RWPE2 (cell line): ENCODE results near the gene PLAC1.

Source experiments
- ATAC-seq: fragments of 200-7000 bp; cut with Tn5 transposase; 3 replicates; pipeline ENCODE4 v1.9.1; 2021; ENCODE audit warnings: low read depth
- DNase-seq: peaks from one replicate; pipeline ENCODE4 v3.0.0-alpha.2; 2020; ENCODE audit warnings: low spot score
- H3K27ac ChIP-seq: fragments of 450-650 bp; 2 replicates; pipeline ENCODE4 v1.5.1; 2017; ENCODE audit warnings: mild to moderate bottlenecking; ENCODE audit not compliant: poor library complexity, severe bottlenecking
- H3K27me3 ChIP-seq: fragments of 250-450 bp; sonication (Bioruptor Pico); 2 replicates; pipeline ENCODE4 v1.5.1; 2021; ENCODE audit warnings: mild to moderate bottlenecking, moderate library complexity; ENCODE audit not compliant: insufficient read depth, poor library complexity, severe bottlenecking
- H3K36me3 ChIP-seq: fragments of 250-450 bp; sonication (Bioruptor Pico); 2 replicates; pipeline ENCODE4 v1.5.1; 2020; ENCODE audit warnings: low read depth, mild to moderate bottlenecking, moderate library complexity
- H3K4me1 ChIP-seq: fragments of 250-450 bp; sonication (Bioruptor Pico); 2 replicates; pipeline ENCODE4 v1.5.1; 2021; ENCODE audit warnings: mild to moderate bottlenecking, moderate library complexity; ENCODE audit not compliant: insufficient read depth, poor library complexity, severe bottlenecking
- H3K4me3 ChIP-seq: fragments of 250-450 bp; sonication (Bioruptor Pico); 2 replicates; pipeline ENCODE4 v1.5.1; 2021; ENCODE audit warnings: mild to moderate bottlenecking, moderate library complexity; ENCODE audit not compliant: severe bottlenecking
- H3K9me3 ChIP-seq: fragments of 250-450 bp; sonication (Bioruptor Pico); 2 replicates; pipeline ENCODE4 v1.5.1; 2021; ENCODE audit warnings: mild to moderate bottlenecking, moderate library complexity; ENCODE audit not compliant: severe bottlenecking
- CTCF ChIP-seq: fragments of 450-650 bp; IDR thresholded peaks from one replicate; pipeline ENCODE4 v1.5.1; 2017; ENCODE audit warnings: mild to moderate bottlenecking, moderate library complexity; ENCODE audit not compliant: poor library complexity, severe bottlenecking

Gene PLAC1

GRCh38 chrX:134530845-134531244, 127.4 kb downstream of the PLAC1 start:
- no peak for DNase-seq
- no peaks in the 10 kb centered on the region for H3K27me3 ChIP-seq
- no peak for TF ChIP-seq CTCF
- H3K9me3 ChIP-seq = no peaks in the 10 kb centered on the region
- H3K4me3 ChIP-seq = no peak overlapping the region
- peaks cover 7% of the 10 kb centered on the region for H3K4me1 ChIP-seq
- no peak overlapping the region for H3K27ac ChIP-seq
- no peak for ATAC-seq
- no peaks in the 10 kb centered on the region for H3K36me3 ChIP-seq

- DNase-seq (no peak), ATAC-seq (no peak)
- H3K4me3 ChIP-seq = no peak overlapping the region
- no peaks in the 10 kb centered on the region for H3K9me3 ChIP-seq
- TF ChIP-seq CTCF = no peak
- H3K36me3 ChIP-seq = no peaks in the 10 kb centered on the region
- H3K27me3 ChIP-seq = no peaks in the 10 kb centered on the region
- H3K27ac ChIP-seq = no peak overlapping the region
- peaks cover 7% of the 10 kb centered on the region for H3K4me1 ChIP-seq
Observed at GRCh38 chrX:134529481-134529880, 128.8 kb downstream of the PLAC1 start.

DNA sequence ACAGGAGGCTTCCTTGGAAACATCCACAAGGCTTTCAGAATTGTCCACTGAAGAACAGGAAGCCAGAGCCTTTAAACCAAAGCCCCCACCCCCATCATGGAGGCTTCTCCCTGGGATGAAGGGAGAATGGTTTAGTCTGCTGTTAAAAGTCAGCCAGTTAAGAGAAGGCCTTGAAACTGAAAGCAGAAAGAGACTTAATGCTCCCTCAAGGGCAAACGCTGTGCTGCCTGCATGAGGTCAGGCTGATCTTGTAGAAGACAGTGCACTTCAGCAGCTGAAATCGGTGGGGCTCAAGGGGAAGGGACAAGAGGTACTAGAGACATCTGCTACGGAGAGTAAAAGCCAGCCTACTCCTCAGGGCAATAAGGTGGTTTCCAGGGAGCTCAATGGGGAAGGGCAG, 129.3 kb downstream of the PLAC1 start:
- no peaks in the 10 kb centered on the region for H3K27me3 ChIP-seq
- H3K27ac ChIP-seq = no peak overlapping the region
- no peak for ATAC-seq

GRCh38 chrX:134526399-134526798, 131.9 kb downstream of the PLAC1 start:
- peak; percentile 54; the same call in 1 of the 3 replicates for ATAC-seq

More for the DNA sequence above, 129.3 kb downstream of the PLAC1 start:
- H3K36me3 ChIP-seq = no peaks in the 10 kb centered on the region
- no peak for DNase-seq
- peaks cover 7% of the 10 kb centered on the region for H3K4me1 ChIP-seq
- H3K4me3 ChIP-seq = no peak overlapping the region
- TF ChIP-seq CTCF = no peak
- H3K9me3 ChIP-seq = no peaks in the 10 kb centered on the region

More at GRCh38 chrX:134526399-134526798, 131.9 kb downstream of the PLAC1 start:
- no peak for DNase-seq
- no peak for TF ChIP-seq CTCF
- Histone ChIP-seq H3K36me3 (no peaks in the 10 kb centered on the region), H3K27ac (peak overlapping the region; percentile 13), H3K4me1 (peaks cover 7% of the 10 kb centered on the region), H3K4me3 (no peak overlapping the region), H3K9me3 (no peaks in the 10 kb centered on the region), H3K27me3 (no peaks in the 10 kb centered on the region)
